H9 (cell line): ENCODE results near the gene BRMS1. TPM values are rescaled to one million over a fixed set of nuclear protein-coding genes. Genes with fewer than 3 reads are reported as not detected.

ENCODE experiments used
- DNase-seq: peaks from one replicate; pipeline ENCODE4 v3.0.0-alpha.2; 2017
- H2AFZ ChIP-seq: one replicate; pipeline ENCODE4 v1.6.1; 2013; ENCODE audit warnings: mild to moderate bottlenecking, low read length, control low read depth, moderate library complexity
- H2AK5ac ChIP-seq: 2 replicates; pipeline ENCODE4 v1.6.1; 2013; ENCODE audit warnings: low read length, control low read depth, mixed read lengths; ENCODE audit not compliant: insufficient read length
- H2BK120ac ChIP-seq: one replicate; pipeline ENCODE4 v1.6.1; 2013; ENCODE audit warnings: low read depth, mild to moderate bottlenecking, low read length, control low read depth, inconsistent platforms; ENCODE audit not compliant: poor library complexity, severe bottlenecking
- H2BK12ac ChIP-seq: 2 replicates; pipeline ENCODE4 v1.6.1; 2013; ENCODE audit warnings: low read length, control low read depth, mixed read lengths, low read depth; ENCODE audit not compliant: insufficient read length
- H2BK15ac ChIP-seq: 2 replicates; pipeline ENCODE4 v1.6.1; 2013; ENCODE audit warnings: low read depth, low read length, control low read depth
- H2BK20ac ChIP-seq: one replicate; pipeline ENCODE4 v1.6.1; 2013; ENCODE audit warnings: low read depth, mild to moderate bottlenecking, low read length, control low read depth, inconsistent platforms; ENCODE audit not compliant: poor library complexity, severe bottlenecking
- H2BK5ac ChIP-seq: 2 replicates; pipeline ENCODE4 v1.6.1; 2013; ENCODE audit warnings: low read length, control low read depth, mixed read lengths; ENCODE audit not compliant: insufficient read length
- H3K14ac ChIP-seq: 2 replicates; pipeline ENCODE4 v1.6.1; 2013; ENCODE audit warnings: low read length, control low read depth; ENCODE audit not compliant: insufficient read depth
- H3K18ac ChIP-seq: 2 replicates; pipeline ENCODE4 v1.6.1; 2013; ENCODE audit warnings: low read depth, mild to moderate bottlenecking, mixed read lengths, low read length, control low read depth; ENCODE audit not compliant: insufficient read length
- H3K23ac ChIP-seq: 2 replicates; pipeline ENCODE4 v1.6.1; 2013; ENCODE audit warnings: low read length, control low read depth, mixed read lengths, low read depth; ENCODE audit not compliant: insufficient read length
- H3K23me2 ChIP-seq: 2 replicates; pipeline ENCODE4 v1.6.1; 2013; ENCODE audit warnings: low read depth, mild to moderate bottlenecking, mixed read lengths, low read length, control low read depth; ENCODE audit not compliant: insufficient read length, poor library complexity, severe bottlenecking
- H3K27ac ChIP-seq: 2 replicates; pipeline ENCODE4 v1.5.1; 2013; ENCODE audit warnings: low read length, control low read depth, mixed read lengths, low read depth; ENCODE audit not compliant: insufficient read length
- H3K27me3 ChIP-seq: 2 replicates; pipeline ENCODE4 v1.6.1; 2013; ENCODE audit warnings: low read length, control low read depth, inconsistent platforms; ENCODE audit not compliant: insufficient read depth
- H3K4ac ChIP-seq: 2 replicates; pipeline ENCODE4 v1.6.1; 2013; ENCODE audit warnings: low read depth, mild to moderate bottlenecking, control low read depth, inconsistent platforms, low read length, moderate library complexity
- H3K4me1 ChIP-seq: 2 replicates; pipeline ENCODE4 v1.6.1; 2013; ENCODE audit warnings: low read length, control low read depth, inconsistent platforms; ENCODE audit not compliant: insufficient read depth
- H3K4me2 ChIP-seq: 2 replicates; pipeline ENCODE4 v1.6.1; 2013; ENCODE audit warnings: low read length, control low read depth, mixed read lengths; ENCODE audit not compliant: insufficient read length, insufficient read depth
- H3K56ac ChIP-seq: 2 replicates; pipeline ENCODE4 v1.6.1; 2013; ENCODE audit warnings: low read depth, mild to moderate bottlenecking, mixed read lengths, low read length, control low read depth; ENCODE audit not compliant: insufficient read length
- H3K79me1 ChIP-seq: 2 replicates; pipeline ENCODE4 v1.6.1; 2013; ENCODE audit warnings: low read depth, mild to moderate bottlenecking, moderate library complexity, low read length, control low read depth, inconsistent platforms; ENCODE audit not compliant: insufficient read depth, poor library complexity, severe bottlenecking
- H3K79me2 ChIP-seq: 2 replicates; pipeline ENCODE4 v1.6.1; 2013; ENCODE audit warnings: low read length, control low read depth, inconsistent platforms; ENCODE audit not compliant: insufficient read depth
- H3K9ac ChIP-seq: 2 replicates; pipeline ENCODE4 v1.6.1; 2013; ENCODE audit warnings: low read length, control low read depth, mixed read lengths; ENCODE audit not compliant: insufficient read length; ENCODE audit errors: extremely low read depth
- H3K9me3 ChIP-seq: one replicate; pipeline ENCODE4 v1.6.1; 2013; ENCODE audit warnings: low read depth, low read length, inconsistent platforms; ENCODE audit not compliant: control insufficient read depth
- H3T11ph ChIP-seq: one replicate; pipeline ENCODE4 v1.6.1; 2013; ENCODE audit warnings: mild to moderate bottlenecking, low read length, control low read depth, inconsistent platforms
- H4K20me1 ChIP-seq: one replicate; pipeline ENCODE4 v1.6.1; 2013; ENCODE audit not compliant: control insufficient read depth, insufficient read length, insufficient read depth
- H4K5ac ChIP-seq: 2 replicates; pipeline ENCODE4 v1.6.1; 2013; ENCODE audit warnings: low read depth, mild to moderate bottlenecking, mixed read lengths, low read length, control low read depth; ENCODE audit not compliant: insufficient read length
- H4K8ac ChIP-seq: replicated peaks from 2 replicates; pipeline ENCODE4 v1.6.1; 2013; ENCODE audit warnings: low read length, control low read depth, mixed read lengths, low read depth; ENCODE audit not compliant: insufficient read length
- H4K91ac ChIP-seq: 2 replicates; pipeline ENCODE4 v1.6.1; 2013; ENCODE audit warnings: low read depth, mild to moderate bottlenecking, moderate library complexity, mixed read lengths, low read length, control low read depth; ENCODE audit not compliant: insufficient read length
- H3K27ac Mint-ChIP-seq, 3 experiments: 2 replicates in 2 of 3; 3 replicates in 1 of 3; pipeline ENCODE4 v1.8.0; 2020 to 2021; ENCODE audit warnings: mixed read lengths in 3 of 3, mild to moderate bottlenecking in 1 of 3, moderate library complexity in 1 of 3
- H3K27me3 Mint-ChIP-seq: 2 replicates; pipeline ENCODE4 v1.8.0; 2021; ENCODE audit warnings: low read depth, mild to moderate bottlenecking, moderate library complexity, mixed read lengths
- H3K36me3 Mint-ChIP-seq, 3 experiments: 2 replicates in 2 of 3; 3 replicates in 1 of 3; pipeline ENCODE4 v1.8.0; 2020 to 2021; ENCODE audit warnings: low read depth in 3 of 3, mixed read lengths in 3 of 3; ENCODE audit not compliant: insufficient read depth in 1 of 3
- H3K4me1 Mint-ChIP-seq, 2 experiments: 2 replicates each; pipeline ENCODE4 v1.8.0; 2020; ENCODE audit warnings: mixed read lengths in 2 of 2
- H3K4me3 Mint-ChIP-seq, 2 experiments: 2 replicates in 1 of 2; 3 replicates in 1 of 2; pipeline ENCODE4 v1.8.0; 2020 to 2021; ENCODE audit warnings: mild to moderate bottlenecking in 2 of 2, mixed read lengths in 2 of 2, moderate library complexity in 1 of 2
- H3K9me3 Mint-ChIP-seq, 2 experiments: 2 replicates in 1 of 2; 3 replicates in 1 of 2; pipeline ENCODE4 v1.8.0; 2020; ENCODE audit warnings: mild to moderate bottlenecking in 2 of 2, mixed read lengths in 2 of 2, moderate library complexity in 1 of 2
- WGBS: extraction: QIAGEN DNeasy Blood & Tissue Kit; methylation state at CpG from one replicate; pipeline ENCODE4 v1.1.7; 2013; ENCODE audit warnings: missing lambda C conversion rate, low lambda C conversion rate, mixed read lengths; ENCODE audit not compliant: insufficient read length; ENCODE audit errors: extremely low coverage; 5-methylcytosine and 5-hydroxymethylcytosine counted together
- total RNA-seq: library from RNA; stranded (reverse); gene quantifications from 2 replicates; pipeline ENCODE4 v1.2.1, GENCODE V29; 2021
- TF ChIP-seq, protein P1 (sequence below): fragments of 200-600 bp; sonication (generic); conservative IDR thresholded peaks from 3 replicates; pipeline ENCODE4 v1.8.0; 2021; ENCODE audit warnings: antibody characterized with exemption, mild to moderate bottlenecking

BRMS1 gene
- total RNA-seq, 1 experiment from 2014 or later: 50.1 TPM

DNA sequence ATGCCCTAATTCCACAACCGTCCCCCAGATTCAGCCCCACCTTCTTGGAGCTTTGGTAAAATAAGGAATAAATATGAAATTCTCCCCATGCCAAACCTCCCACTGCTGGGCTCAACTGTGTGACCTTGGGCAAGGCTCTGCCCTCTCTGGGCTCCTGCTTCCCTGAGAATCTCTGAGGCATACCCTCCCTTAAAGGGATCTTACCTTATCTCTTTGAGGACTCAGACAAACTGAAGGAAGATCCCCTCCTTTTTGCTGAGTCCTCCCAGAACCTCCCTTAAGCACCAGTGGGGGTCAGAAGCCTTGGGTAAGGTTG, 30.8 kb downstream of the BRMS1 start:
- Histone ChIP-seq H3K27ac (no peak overlapping the region), H3K4me1 (peaks cover 2% of the 10 kb centered on the region; the same call in 1 of the 2 replicates)
- no peak for DNase-seq

More for the DNA sequence above, 30.8 kb downstream of the BRMS1 start:
- H3K23me2 ChIP-seq: peaks cover 12% of the 10 kb centered on the region
- H3K9me3 ChIP-seq: no peaks in the 10 kb centered on the region
- no peak overlapping the region for H3K23ac ChIP-seq
- Mint-ChIP-seq H3K4me3 (peak overlapping the region in 1 of 2 experiments; percentile 86; a peak in 3 of 5 replicates), H3K9me3 (peaks cover 1 to 9% of the 10 kb centered on the region in 2 experiments), H3K36me3 (peaks cover 3 to 6% (median 5%) of the 10 kb centered on the region in 3 experiments; a peak in 3 of 7 replicates), H3K27me3 (peaks cover 21% of the 10 kb centered on the region), H3K4me1 (peaks cover 26 to 37% of the 10 kb centered on the region in 2 experiments), H3K27ac (no peak overlapping the region; a peak in 1 of 7 replicates)
- TF ChIP-seq, protein P1, sequence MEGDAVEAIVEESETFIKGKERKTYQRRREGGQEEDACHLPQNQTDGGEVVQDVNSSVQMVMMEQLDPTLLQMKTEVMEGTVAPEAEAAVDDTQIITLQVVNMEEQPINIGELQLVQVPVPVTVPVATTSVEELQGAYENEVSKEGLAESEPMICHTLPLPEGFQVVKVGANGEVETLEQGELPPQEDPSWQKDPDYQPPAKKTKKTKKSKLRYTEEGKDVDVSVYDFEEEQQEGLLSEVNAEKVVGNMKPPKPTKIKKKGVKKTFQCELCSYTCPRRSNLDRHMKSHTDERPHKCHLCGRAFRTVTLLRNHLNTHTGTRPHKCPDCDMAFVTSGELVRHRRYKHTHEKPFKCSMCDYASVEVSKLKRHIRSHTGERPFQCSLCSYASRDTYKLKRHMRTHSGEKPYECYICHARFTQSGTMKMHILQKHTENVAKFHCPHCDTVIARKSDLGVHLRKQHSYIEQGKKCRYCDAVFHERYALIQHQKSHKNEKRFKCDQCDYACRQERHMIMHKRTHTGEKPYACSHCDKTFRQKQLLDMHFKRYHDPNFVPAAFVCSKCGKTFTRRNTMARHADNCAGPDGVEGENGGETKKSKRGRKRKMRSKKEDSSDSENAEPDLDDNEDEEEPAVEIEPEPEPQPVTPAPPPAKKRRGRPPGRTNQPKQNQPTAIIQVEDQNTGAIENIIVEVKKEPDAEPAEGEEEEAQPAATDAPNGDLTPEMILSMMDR: no peak
- H4K91ac ChIP-seq: no peak overlapping the region
- no peak overlapping the region for H2AK5ac ChIP-seq
- H3K79me2 ChIP-seq: no peaks in the 10 kb centered on the region
- H2BK12ac ChIP-seq: no peak overlapping the region
- H2AFZ ChIP-seq: no peak overlapping the region
- H3K14ac ChIP-seq: no peak overlapping the region
- no CpG with 5 or more reads among the region's 1 CpG for WGBS
- H3K27me3 ChIP-seq: no peaks in the 10 kb centered on the region
- H4K8ac ChIP-seq: no peak overlapping the region
- no peak overlapping the region for H4K5ac ChIP-seq
- no peak overlapping the region for H2BK5ac ChIP-seq
- H3K79me1 ChIP-seq: no peaks in the 10 kb centered on the region
- no peak overlapping the region for H3T11ph ChIP-seq
- no peak overlapping the region for H3K9ac ChIP-seq
- no peaks in the 10 kb centered on the region for H4K20me1 ChIP-seq
- no peak overlapping the region for H3K4me2 ChIP-seq
- H3K56ac ChIP-seq: no peak overlapping the region
- no peak overlapping the region for H3K4ac ChIP-seq
- H2BK15ac ChIP-seq: no peak overlapping the region
- H2BK120ac ChIP-seq: no peak overlapping the region
- H3K18ac ChIP-seq: no peak overlapping the region
- H2BK20ac ChIP-seq: no peak overlapping the region
